ENCODE measurements around the gene ZBTB20.

Gene ZBTB20

GRCh38 chr3:114900908-114901307, 246.2 kb downstream of the ZBTB20 start:
- DNase-seq = no peak

- DNase-seq = no peak
Measured at GRCh38 chr3:114899186-114899931, 247.7 kb downstream of the ZBTB20 start.

- no peak for DNase-seq
Measured at GRCh38 chr3:114896978-114897377, 250.1 kb downstream of the ZBTB20 start.

GRCh38 chr3:114893361-114893760, 253.7 kb downstream of the ZBTB20 start:
- no peak for DNase-seq

GRCh38 chr3:114892880-114893279, 254.2 kb downstream of the ZBTB20 start:
- DNase-seq = no peak

GRCh38 chr3:114892131-114892879, 254.8 kb downstream of the ZBTB20 start:
- DNase-seq = no peak

GRCh38 chr3:114887806-114888205, 259.3 kb downstream of the ZBTB20 start:
- no peak for DNase-seq

GRCh38 chr3:114886905-114887304, 260.2 kb downstream of the ZBTB20 start:
- DNase-seq = no peak

GRCh38 chr3:114884213-114884923, 262.7 kb downstream of the ZBTB20 start:
- no peak for DNase-seq

- no peak for DNase-seq
Measured at GRCh38 chr3:114880078-114880477, 267.0 kb downstream of the ZBTB20 start.

GRCh38 chr3:114879059-114880031, 267.7 kb downstream of the ZBTB20 start:
- no peak for DNase-seq

GRCh38 chr3:114878114-114878839, 268.8 kb downstream of the ZBTB20 start:
- DNase-seq = no peak

- DNase-seq = no peak
Measured at GRCh38 chr3:114877378-114878113, 269.5 kb downstream of the ZBTB20 start.

GRCh38 chr3:114874522-114874971, 272.5 kb downstream of the ZBTB20 start:
- no peak for DNase-seq

- no peak for DNase-seq
Measured at GRCh38 chr3:114873591-114873990, 273.5 kb downstream of the ZBTB20 start.

GRCh38 chr3:114872588-114872987, 274.5 kb downstream of the ZBTB20 start:
- no peak for DNase-seq

GRCh38 chr3:114872050-114872449, 275.0 kb downstream of the ZBTB20 start:
- no peak for DNase-seq

- no peak for DNase-seq
Measured at GRCh38 chr3:114867835-114868503, 279.1 kb downstream of the ZBTB20 start.

- DNase-seq = no peak
Measured at GRCh38 chr3:114867359-114867758, 279.7 kb downstream of the ZBTB20 start.

GRCh38 chr3:114866430-114866829, 280.7 kb downstream of the ZBTB20 start:
- no peak for DNase-seq
